Ishikawa (cell line): Measurements from ENCODE around the gene ANKRD40.

Experiments
- CEBPB ChIP-seq: IDR thresholded peaks from 2 replicates; pipeline ENCODE4 v1.6.1; 2012
- CREB1 ChIP-seq: IDR thresholded peaks from 2 replicates; pipeline ENCODE4 v1.6.1; 2012; ENCODE audit warnings: low read depth
- EGR1 ChIP-seq: IDR thresholded peaks from 2 replicates; pipeline ENCODE4 v1.6.1; 2012
- EP300 ChIP-seq: IDR thresholded peaks from 2 replicates; pipeline ENCODE4 v1.6.1; 2012; ENCODE audit warnings: borderline replicate concordance
- FOXM1 ChIP-seq: IDR thresholded peaks from 2 replicates; pipeline ENCODE4 v1.6.1; 2012; ENCODE audit warnings: low read depth, borderline replicate concordance
- NFIC ChIP-seq: IDR thresholded peaks from 2 replicates; pipeline ENCODE4 v1.6.1; 2012
- RAD21 ChIP-seq: IDR thresholded peaks from 2 replicates; pipeline ENCODE4 v1.6.1; 2012; ENCODE audit warnings: low read depth
- REST ChIP-seq: IDR thresholded peaks from 2 replicates; pipeline ENCODE4 v1.6.1; 2012; ENCODE audit warnings: low read depth, mild to moderate bottlenecking
- TAF1 ChIP-seq: IDR thresholded peaks from 2 replicates; pipeline ENCODE4 v1.6.1; 2012; ENCODE audit warnings: low read depth, mild to moderate bottlenecking
- TCF12 ChIP-seq: IDR thresholded peaks from 2 replicates; pipeline ENCODE4 v1.6.1; 2012; ENCODE audit warnings: low read depth
- TEAD4 ChIP-seq: IDR thresholded peaks from 2 replicates; pipeline ENCODE4 v1.6.1; 2012
- USF1 ChIP-seq: IDR thresholded peaks from 2 replicates; pipeline ENCODE4 v1.6.1; 2012
- YY1 ChIP-seq: IDR thresholded peaks from 2 replicates; pipeline ENCODE4 v1.6.1; 2012; ENCODE audit warnings: low read depth
- ZBTB7A ChIP-seq: IDR thresholded peaks from 2 replicates; pipeline ENCODE4 v1.6.1; 2012; ENCODE audit warnings: low read depth
- TF ChIP-seq, protein P1 (sequence below): IDR thresholded peaks from 2 replicates; pipeline ENCODE4 v1.6.1; 2012

ANKRD40 gene

DNA sequence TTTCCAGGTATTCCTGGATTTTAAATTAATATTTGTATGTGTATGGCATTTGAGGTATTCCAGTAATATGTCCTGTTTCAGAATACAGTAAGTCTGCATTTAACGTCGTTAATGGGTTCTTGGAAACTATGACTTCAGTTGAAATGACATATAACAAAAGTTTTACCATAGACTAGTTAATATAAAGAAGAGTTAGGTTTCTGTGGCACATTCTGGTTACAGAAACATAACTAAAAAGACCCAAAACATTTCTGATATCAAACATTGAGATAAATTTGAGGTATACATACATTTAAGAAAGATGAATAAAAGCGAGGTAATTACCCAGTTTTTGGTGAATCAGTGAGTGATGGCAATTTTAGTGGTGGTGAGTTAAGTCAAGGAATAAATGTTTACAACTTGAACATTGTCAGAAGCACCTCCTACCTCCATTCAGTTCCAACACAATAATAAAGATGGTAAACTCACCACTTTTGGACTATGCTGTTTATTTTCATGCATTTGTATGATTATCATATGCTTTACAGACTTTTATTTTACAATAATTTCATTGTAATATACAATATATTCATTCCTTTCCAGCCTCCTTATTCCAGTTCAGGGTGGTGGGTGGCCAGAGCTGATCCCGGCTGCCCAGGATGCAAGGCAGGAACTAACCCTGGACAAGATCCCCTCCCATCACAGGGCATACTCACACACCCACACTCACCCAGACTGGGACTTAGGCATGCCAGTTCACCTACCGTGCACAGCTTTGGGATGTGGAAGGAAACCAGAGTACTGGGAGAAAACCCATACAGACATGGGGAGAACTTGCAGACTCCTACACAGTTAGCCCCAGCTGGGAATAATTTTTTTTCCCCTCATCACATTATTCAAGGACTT lies 21.4 kb upstream of the ANKRD40 start:
- TF ChIP-seq CEBPB (no peak), TCF12 (no peak), REST (no peak), EGR1 (no peak), TEAD4 (no peak), FOXM1 (no peak)
- TF ChIP-seq, protein P1, sequence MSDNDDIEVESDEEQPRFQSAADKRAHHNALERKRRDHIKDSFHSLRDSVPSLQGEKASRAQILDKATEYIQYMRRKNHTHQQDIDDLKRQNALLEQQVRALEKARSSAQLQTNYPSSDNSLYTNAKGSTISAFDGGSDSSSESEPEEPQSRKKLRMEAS: no peak

DNA sequence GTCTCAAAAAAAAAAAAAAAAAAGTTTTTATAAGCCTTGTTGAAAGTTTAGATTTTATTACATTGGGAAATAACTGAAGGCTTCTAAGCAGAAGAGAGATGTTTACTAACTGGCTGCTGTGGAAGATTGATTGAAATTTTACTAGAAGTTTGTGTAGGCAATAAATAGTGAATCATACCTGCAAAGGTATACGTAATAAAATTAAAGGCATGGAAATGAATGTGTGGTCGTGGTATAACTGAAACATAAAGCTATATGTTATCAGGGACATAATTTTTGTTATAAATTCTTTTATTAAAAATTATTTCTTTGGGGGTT lies 20.4 kb upstream of the ANKRD40 start:
- no peak for TF ChIP-seq TAF1
- TF ChIP-seq CREB1: no peak
- no peak for TF ChIP-seq NFIC
- no peak for TF ChIP-seq TEAD4
- TF ChIP-seq ZBTB7A: no peak
- TF ChIP-seq EGR1: no peak

DNA sequence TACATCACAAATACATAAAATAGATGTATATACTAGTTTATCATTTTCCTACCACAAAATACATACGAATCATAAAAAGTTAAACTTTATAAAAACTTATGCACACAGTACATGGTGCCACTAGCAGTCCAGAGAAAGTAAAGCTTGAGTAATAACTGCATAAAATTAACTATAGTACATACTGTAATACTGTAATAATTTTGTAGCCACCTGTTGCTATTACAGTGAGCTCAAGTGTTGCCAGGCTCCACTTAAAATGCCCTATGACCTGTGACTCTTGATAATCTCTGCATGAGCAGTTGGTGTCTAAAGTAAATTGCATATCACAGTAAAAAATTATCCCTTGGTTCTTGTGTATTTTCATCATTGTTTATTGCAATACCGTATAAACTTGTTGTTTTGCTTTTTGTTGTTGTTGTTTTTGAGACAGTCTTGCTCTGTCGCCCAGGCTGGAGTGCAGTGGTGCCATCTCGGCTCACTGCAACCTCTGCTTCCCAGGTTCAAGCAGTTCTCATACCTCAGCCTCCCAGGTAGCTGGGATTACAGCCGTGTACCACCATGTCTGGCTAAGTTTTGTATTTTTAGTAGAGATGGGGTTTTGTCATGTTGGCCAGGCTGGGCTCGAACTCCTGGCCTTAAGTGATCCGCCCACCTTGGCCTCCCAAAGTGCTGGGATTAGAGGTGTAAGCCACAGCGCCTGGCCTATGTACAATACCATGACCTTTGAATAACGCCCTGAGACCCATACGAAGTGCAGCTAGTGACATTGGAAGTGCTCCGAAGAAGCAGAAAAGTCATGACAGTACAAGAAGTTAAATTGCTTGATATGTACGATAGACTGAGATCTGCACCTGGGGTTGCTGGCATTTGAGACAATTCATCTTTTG lies 18.3 kb upstream of the ANKRD40 start:
- TF ChIP-seq REST (no peak), EGR1 (no peak), CREB1 (no peak), TAF1 (no peak), TCF12 (no peak), FOXM1 (no peak), YY1 (no peak), ZBTB7A (no peak), CEBPB (no peak), USF1 (no peak)
- TF ChIP-seq, protein P1: no peak

DNA sequence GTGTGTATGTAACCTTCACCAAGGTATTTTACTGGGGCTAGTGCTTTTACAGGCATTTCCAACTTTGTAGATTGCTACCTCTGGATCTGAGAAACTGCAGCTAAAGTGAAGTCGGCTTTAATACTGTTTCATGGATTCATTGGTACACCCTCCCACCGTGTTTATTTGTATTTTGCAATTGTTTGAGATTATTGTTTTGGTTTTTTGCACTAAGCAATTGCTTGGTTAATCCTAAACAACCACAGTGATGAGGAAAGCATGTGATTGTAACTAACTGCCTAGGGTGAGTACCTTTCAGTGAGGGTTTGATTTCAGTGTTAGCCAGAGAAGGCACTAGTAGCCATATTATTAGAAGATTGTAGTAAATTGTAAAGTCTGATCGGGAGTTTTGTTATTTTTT lies 15.0 kb upstream of the ANKRD40 start:
- TF ChIP-seq, protein P1: no peak

GRCh38 chr17:50721194-50722010 lies 13.7 kb upstream of the ANKRD40 start:
- TF ChIP-seq EGR1 (no peak), TCF12 (no peak), CEBPB (no peak), TEAD4 (no peak), USF1 (no peak), RAD21 (no peak), FOXM1 (no peak), TAF1 (no peak), ZBTB7A (no peak), CREB1 (no peak), YY1 (no peak), EP300 (no peak), NFIC (no peak)
- TF ChIP-seq, protein P1: no peak
